K562 (cell line): ENCODE data around the gene G6PD. TPM values are rescaled to one million over a fixed set of nuclear protein-coding genes. Genes with fewer than 3 reads are reported as not detected.

Source experiments
- ATAC-seq: fragments of 200-7000 bp; cut with Tn5 transposase; 3 replicates; pipeline ENCODE4 v1.9.1; 2020; ENCODE audit warnings: moderate library complexity
- BruUV-seq: library from RNA; stranded (reverse); fragments of 400-500 nt; replicated peaks from 2 replicates; lab custom pipeline; 2021; lab: Mats Ljungman, UMichigan
- CTCF ChIA-PET: fragments of 300-600 bp; formaldehyde crosslinking; extraction: SDS; loops from one replicate; lab custom pipeline; 2021; ENCODE audit warnings: low intra/inter-chr PET ratio; lab: Yijun Ruan, JAX
- POLR2A ChIA-PET: fragments of 300-600, 350-650 bp; sonication (Branson Sonifier 250); formaldehyde crosslinking; extraction: SDS; loops from one replicate; lab custom pipeline; 2021; ENCODE audit warnings: antibody characterized with exemption, inconsistent platforms; lab: Yijun Ruan, JAX
- DNase-seq, 4 experiments: peaks; one replicate each; pipeline versions ENCODE4 v3.0.0 to v3.0.0-alpha.2; 2011 to 2018; ENCODE audit warnings: low spot score in 3 of 4, mixed read lengths in 3 of 4; ENCODE audit errors: extremely low read depth in 1 of 4
- FAIRE-seq: peaks from 2 replicates; lab custom pipeline; 2011; peaks lifted over from hg19 to GRCh38; lab: Jason Lieb, UNC
- H2AFZ ChIP-seq: 2 replicates; pipeline ENCODE4 v1.6.0; 2011; ENCODE audit warnings: low read depth, low read length, control low read depth, inconsistent platforms
- H3K27ac ChIP-seq: fragments of 200-600 bp; 3 replicates; pipeline ENCODE4 v1.8.0; 2011; ENCODE audit warnings: low read depth, mild to moderate bottlenecking, control low read depth, inconsistent platforms, low read length, moderate library complexity, mixed read lengths; ENCODE audit errors: extremely low read depth
- H3K27me3 ChIP-seq, 2 experiments: fragments of 300-600 bp in 1 of 2; 2 replicates in 1 of 2; 3 replicates in 1 of 2; pipeline versions ENCODE4 v1.6.0 to v1.8.0; 2011; ENCODE audit warnings: inconsistent platforms in 2 of 2, low read length in 2 of 2, mild to moderate bottlenecking in 1 of 2, mixed read lengths in 1 of 2, moderate library complexity in 1 of 2; ENCODE audit not compliant: control insufficient read depth in 2 of 2, insufficient read depth in 2 of 2
- H3K36me3 ChIP-seq: fragments of 300-600 bp; 3 replicates; pipeline ENCODE4 v1.8.0; 2011; ENCODE audit warnings: mild to moderate bottlenecking, low read length, inconsistent platforms; ENCODE audit not compliant: control insufficient read depth, insufficient read depth
- H3K4me1 ChIP-seq, 2 experiments: fragments of 200-600 bp in 1 of 2; replicated peaks in 1 of 2; 2 replicates in 1 of 2; 3 replicates in 1 of 2; pipeline versions ENCODE4 v1.5.1 to v1.8.0; 2011; ENCODE audit warnings: inconsistent platforms in 2 of 2, low read length in 2 of 2, mild to moderate bottlenecking in 1 of 2, mixed read lengths in 1 of 2, moderate library complexity in 1 of 2; ENCODE audit not compliant: control insufficient read depth in 2 of 2, insufficient read depth in 2 of 2
- H3K4me2 ChIP-seq: 2 replicates; pipeline ENCODE4 v1.6.1; 2011; ENCODE audit warnings: low read length, control low read depth, inconsistent platforms, mixed read lengths; ENCODE audit not compliant: insufficient read depth
- H3K4me3 ChIP-seq: fragments of 200-600 bp; sonication (generic), shearing (Covaris generic); 2 replicates; pipeline ENCODE4 v1.5.1; 2016; ENCODE audit warnings: control low read depth, inconsistent platforms
- H3K79me2 ChIP-seq: fragments of 200-600 bp; 3 replicates; pipeline ENCODE4 v1.8.0; 2011; ENCODE audit warnings: low read length, inconsistent platforms; ENCODE audit not compliant: control insufficient read depth, insufficient read depth
- H3K9ac ChIP-seq, 2 experiments: 2 replicates each; pipeline versions ENCODE4 v1.6.0 to v1.6.1; 2011; ENCODE audit warnings: low read depth in 2 of 2, low read length in 2 of 2, control low read depth in 1 of 2, inconsistent platforms in 1 of 2, mild to moderate bottlenecking in 1 of 2, mixed read lengths in 1 of 2; ENCODE audit not compliant: insufficient read depth in 1 of 2
- H3K9me1 ChIP-seq: one replicate; pipeline ENCODE4 v1.6.0; 2011; ENCODE audit warnings: inconsistent platforms, mild to moderate bottlenecking, low read length, moderate library complexity; ENCODE audit not compliant: control insufficient read depth, insufficient read depth
- H3K9me3 ChIP-seq: replicated peaks from 2 replicates; pipeline ENCODE4 v1.5.1; 2011; ENCODE audit warnings: low read depth, low read length, inconsistent platforms; ENCODE audit not compliant: control insufficient read depth, insufficient read depth
- H4K20me1 ChIP-seq: replicated peaks from 2 replicates; pipeline ENCODE4 v1.6.1; 2011; ENCODE audit warnings: low read length, inconsistent platforms, mixed read lengths; ENCODE audit not compliant: control insufficient read depth, insufficient read depth
- ARNT ChIP-seq, 2 experiments: fragments of 450-650 bp; IDR thresholded peaks; 2 replicates each; pipeline ENCODE4 v1.6.1; 2016; ENCODE audit warnings: mild to moderate bottlenecking in 1 of 2
- BCL6 ChIP-seq: fragments of 250-450 bp; sonication (Bioruptor Pico); IDR thresholded peaks from 2 replicates; pipeline ENCODE4 v1.4.0; 2020
- BDP1 ChIP-seq: IDR thresholded peaks from 3 replicates; pipeline ENCODE4 v1.6.1; 2011; ENCODE audit not compliant: insufficient read length, insufficient read depth
- CAMTA2 ChIP-seq: fragments of 250-450 bp; sonication (Bioruptor Pico); conservative IDR thresholded peaks from 2 replicates; pipeline ENCODE4 v1.5.1; 2022
- HDAC1 ChIP-seq, 2 experiments: fragments of 450-650 bp; IDR thresholded peaks; 2 replicates each; pipeline ENCODE4 v1.6.1; 2016 to 2017; ENCODE audit warnings: inconsistent platforms in 1 of 2, mild to moderate bottlenecking in 1 of 2, moderate library complexity in 1 of 2
- KAT2B ChIP-seq: IDR thresholded peaks from one replicate; pipeline ENCODE4 v1.6.1; 2012; ENCODE audit warnings: low read depth, mild to moderate bottlenecking, control low read depth, inconsistent platforms, low read length, moderate library complexity
- MAZ ChIP-seq, 2 experiments: fragments of 450-650 bp in 1 of 2; sonication (generic) in 1 of 2; formaldehyde crosslinking; IDR thresholded peaks in 1 of 2; conservative IDR thresholded peaks in 1 of 2; 2 replicates each; pipeline versions ENCODE4 v1.4.0 to v1.5.0; 2020; ENCODE audit warnings: mild to moderate bottlenecking in 1 of 2, missing genetic modification reagents in 1 of 2
- NBN ChIP-seq: fragments of 450-650 bp; IDR thresholded peaks from 2 replicates; pipeline ENCODE4 v1.6.1; 2016; ENCODE audit warnings: low read depth, mild to moderate bottlenecking
- NCOA2 ChIP-seq, 2 experiments: fragments of 450-650 bp; IDR thresholded peaks; 2 replicates each; pipeline ENCODE4 v1.6.1; 2018; ENCODE audit warnings: mild to moderate bottlenecking in 2 of 2, moderate library complexity in 1 of 2; ENCODE audit not compliant: partially characterized antibody in 2 of 2
- NR4A1 ChIP-seq, 2 experiments: fragments of 250-450 bp in 1 of 2; fragments of 450-650 bp in 1 of 2; sonication (Bioruptor Pico) in 1 of 2; IDR thresholded peaks; 2 replicates each; pipeline versions ENCODE4 v1.4.0 to v1.6.1; 2016 to 2020; ENCODE audit warnings: mild to moderate bottlenecking in 2 of 2, missing compliant biosample characterization in 1 of 2, missing genetic modification characterization in 1 of 2, moderate library complexity in 1 of 2
- POLR2AphosphoS5 ChIP-seq: IDR thresholded peaks from 2 replicates; pipeline ENCODE4 v1.6.1; 2011; ENCODE audit warnings: mild to moderate bottlenecking, low read depth, low read length, moderate library complexity; ENCODE audit not compliant: control insufficient read depth, insufficient read depth
- PRMT5 ChIP-seq: sonication (generic); formaldehyde crosslinking; IDR thresholded peaks from 2 replicates; pipeline ENCODE4 v1.5.0; 2020; ENCODE audit warnings: missing genetic modification reagents
- SREBF1 ChIP-seq: fragments of 150-350 bp; IDR thresholded peaks from 2 replicates; pipeline ENCODE4 v1.6.1; 2014; ENCODE audit warnings: antibody characterized with exemption, low read depth, low read length, borderline replicate concordance
- ZNF764 ChIP-seq: fragments of 250-450 bp; sonication (Bioruptor Pico); IDR thresholded peaks from 2 replicates; pipeline ENCODE4 v1.4.0; 2020; ENCODE audit warnings: low read depth, mild to moderate bottlenecking, moderate library complexity
- WGBS: fragments of 100-300 bp; shearing (Covaris generic); methylation state at CpG from one replicate; pipeline ENCODE4 v1.1.6; 2016; ENCODE audit warnings: low coverage, mixed read lengths; ENCODE audit not compliant: insufficient coverage; ENCODE audit errors: missing lambda C conversion rate; 5-methylcytosine and 5-hydroxymethylcytosine counted together
- in situ Hi-C: fragments of 300-500 bp; cut with MboI; formaldehyde crosslinking; loops from 4 replicates; pipeline ENCODE4 v1.15.0; 2018; ENCODE audit warnings: inconsistent platforms, mixed read lengths
- intact Hi-C: fragments of 100-400 bp; cut with micrococcal nuclease; formaldehyde crosslinking; loops from 2 replicates; pipeline ENCODE4 v1.14.2; 2022
- polyA plus RNA-seq, 8 experiments: library from polyadenylated mRNA; depleted of rRNA in 4 of 8; stranded (reverse) in 5 of 8; unstranded in 3 of 8; fragments of >200 nt; fragmentation: Nextera tagmentation in 2 of 8; fragmentation: Illumina TruSeq in 1 of 8; extraction: Ambion mirVana in 2 of 8; extraction: Trizol in 1 of 8; gene quantifications; 2 replicates each; pipeline versions ENCODE4 v1.2.1 to v1.2.3, GENCODE V29; 2011 to 2014; ENCODE audit warnings: inconsistent platforms in 1 of 8, missing spikeins in 1 of 8
- total RNA-seq, 7 experiments: library from RNA; depleted of rRNA in 6 of 7; stranded (reverse); fragments of >200 nt in 6 of 7; fragmentation: Illumina TruSeq in 2 of 7; extraction: Trizol in 2 of 7; gene quantifications; 2 replicates each; pipeline versions ENCODE4 v1.2.1 to v1.2.3, GENCODE V29; 2011 to 2021; ENCODE audit warnings: low replicate concordance in 1 of 7
- TF ChIP-seq, protein P1 (sequence below): fragments of 450-650 bp; formaldehyde crosslinking; IDR thresholded peaks from 2 replicates; pipeline ENCODE4 v1.4.0; 2020; ENCODE audit warnings: mild to moderate bottlenecking, moderate library complexity
- TF ChIP-seq, protein P2 (sequence below): fragments of 200-800 bp; sonication (Bioruptor generic); IDR thresholded peaks from 2 replicates; pipeline ENCODE4 v1.6.1; 2017; ENCODE audit warnings: missing genetic modification characterization, missing compliant biosample characterization

The G6PD gene
- total and polyA plus RNA-seq, 9 of the 15 experiments (the other 6 are each of a cell fraction or from before 2014, with no cell fraction given): 2.9 to 222 (median 66.4) TPM

DNA sequence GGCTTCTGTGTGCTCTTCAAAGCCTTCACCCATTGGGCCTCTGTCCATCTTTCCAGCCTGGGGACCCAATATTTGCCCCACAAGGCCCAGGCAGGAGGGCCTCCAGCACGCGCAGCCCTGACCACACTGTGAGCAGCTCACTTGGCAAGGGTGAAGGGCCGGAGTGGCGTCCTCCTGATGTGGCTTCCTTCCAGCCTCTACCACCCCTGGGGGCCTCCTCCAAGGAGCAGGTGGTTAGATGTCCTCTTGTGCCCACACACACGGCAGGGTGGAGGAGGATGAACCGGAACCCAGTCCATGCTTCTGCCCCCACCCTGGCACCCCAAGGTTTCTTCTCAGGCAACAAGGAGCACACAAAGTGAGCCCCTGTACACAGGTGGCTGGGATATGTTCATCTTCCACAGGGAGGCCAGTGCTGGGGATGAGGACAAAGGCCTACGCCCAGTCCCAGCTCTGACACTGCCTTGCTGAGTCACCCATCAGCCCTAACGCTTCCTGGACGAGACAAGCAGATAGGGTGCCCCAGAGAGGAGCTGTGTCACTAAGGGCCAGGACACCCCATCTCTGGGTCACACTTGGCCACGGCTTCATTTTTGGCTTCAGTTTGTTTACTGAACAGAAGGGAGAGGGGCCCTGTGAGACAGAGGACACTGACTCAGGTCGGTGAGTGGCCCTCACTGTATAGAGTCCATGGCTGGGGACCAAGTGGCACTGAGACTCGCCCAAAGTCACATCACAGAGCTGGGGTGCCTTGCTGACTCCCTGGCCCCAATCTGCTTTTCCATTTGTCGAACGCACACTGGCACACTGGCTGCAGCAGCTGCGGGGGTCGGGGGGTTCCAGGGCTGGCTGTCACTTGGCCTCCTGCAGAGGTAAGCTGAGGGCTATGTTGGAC lies 62.1 kb downstream of the G6PD start:
- Histone ChIP-seq H4K20me1 (peaks cover 4% of the 10 kb centered on the region; the same call in 1 of the 2 replicates), H3K9ac (peak overlapping the region; percentile 84 to 97), H3K27me3 (no peaks in the 10 kb centered on the region), H3K4me2 (peak overlapping the region; percentile 91), H3K79me2 (peaks cover 59% of the 10 kb centered on the region), H3K9me3 (no peaks in the 10 kb centered on the region), H2AFZ (no peak overlapping the region), H3K4me1 (peaks cover 48 to 84% of the 10 kb centered on the region in 2 experiments), H3K4me3 (peak overlapping the region; percentile 83), H3K36me3 (peaks cover 50% of the 10 kb centered on the region), H3K27ac (peak overlapping the region; percentile 87), H3K9me1 (no peaks in the 10 kb centered on the region)
- ChIA-PET CTCF (no interaction called here), POLR2A (interaction anchor here (0.6 to 1.6 kb wide), 11 partner anchors 8 to 75 kb away, joined by 3 to 9 read pairs (median 3); partner anchors contain the start of genes DNASE1L1 and PLXNA3)
- in situ Hi-C loops: no loop called here
- intact Hi-C loops: loop anchor here (2.0 to 5.0 kb wide), 3 partner anchors 33 to 87 kb away; partner anchors contain the start of genes FAM3A and RPL10
- DNase-seq: peak; percentile 35 to 92 (median 61)
- BruUV-seq: TSS peak; percentile 84
- peak; percentile 88 for ATAC-seq
- FAIRE-seq: peak; percentile 98
- 3% methylated on average over 13 of the region's 16 CpGs for WGBS
- TF ChIP-seq NR4A1 (CRISPR knock-in tag; IDR thresholded peaks at IDR 0.05): no peak
- TF ChIP-seq NR4A1 (tag; IDR thresholded peaks at IDR 0.05): peak; percentile 50; the same call in 1 of the 2 replicates
- TF ChIP-seq, protein P1, sequence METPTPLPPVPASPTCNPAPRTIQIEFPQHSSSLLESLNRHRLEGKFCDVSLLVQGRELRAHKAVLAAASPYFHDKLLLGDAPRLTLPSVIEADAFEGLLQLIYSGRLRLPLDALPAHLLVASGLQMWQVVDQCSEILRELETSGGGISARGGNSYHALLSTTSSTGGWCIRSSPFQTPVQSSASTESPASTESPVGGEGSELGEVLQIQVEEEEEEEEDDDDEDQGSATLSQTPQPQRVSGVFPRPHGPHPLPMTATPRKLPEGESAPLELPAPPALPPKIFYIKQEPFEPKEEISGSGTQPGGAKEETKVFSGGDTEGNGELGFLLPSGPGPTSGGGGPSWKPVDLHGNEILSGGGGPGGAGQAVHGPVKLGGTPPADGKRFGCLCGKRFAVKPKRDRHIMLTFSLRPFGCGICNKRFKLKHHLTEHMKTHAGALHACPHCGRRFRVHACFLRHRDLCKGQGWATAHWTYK: peak; percentile 29; the same call in 1 of the 2 replicates
- TF ChIP-seq SREBF1: no peak
- no peak for TF ChIP-seq BDP1
- TF ChIP-seq HDAC1 (IDR thresholded peaks at IDR 0.05): peak in 1 of 2 experiments; percentile 59; a peak in 1 of 4 replicates
- TF ChIP-seq BCL6 (CRISPR knock-in tag): no peak
- 0 out of 4 replicates have a peak, but pooled peaks of 1 of the 2 experiments have one; percentile 23 for TF ChIP-seq ARNT (IDR thresholded peaks at IDR 0.05)
- TF ChIP-seq PRMT5: no peak
- no peak; the same call in 1 of the 2 replicates for TF ChIP-seq POLR2AphosphoS5
- TF ChIP-seq KAT2B: no peak
- TF ChIP-seq ZNF764 (CRISPR knock-in tag): no peak
- no peak for TF ChIP-seq NCOA2 (IDR thresholded peaks at IDR 0.05; ENCODE audit: partially characterized antibody in 2 of 2)
- TF ChIP-seq, protein P2, sequence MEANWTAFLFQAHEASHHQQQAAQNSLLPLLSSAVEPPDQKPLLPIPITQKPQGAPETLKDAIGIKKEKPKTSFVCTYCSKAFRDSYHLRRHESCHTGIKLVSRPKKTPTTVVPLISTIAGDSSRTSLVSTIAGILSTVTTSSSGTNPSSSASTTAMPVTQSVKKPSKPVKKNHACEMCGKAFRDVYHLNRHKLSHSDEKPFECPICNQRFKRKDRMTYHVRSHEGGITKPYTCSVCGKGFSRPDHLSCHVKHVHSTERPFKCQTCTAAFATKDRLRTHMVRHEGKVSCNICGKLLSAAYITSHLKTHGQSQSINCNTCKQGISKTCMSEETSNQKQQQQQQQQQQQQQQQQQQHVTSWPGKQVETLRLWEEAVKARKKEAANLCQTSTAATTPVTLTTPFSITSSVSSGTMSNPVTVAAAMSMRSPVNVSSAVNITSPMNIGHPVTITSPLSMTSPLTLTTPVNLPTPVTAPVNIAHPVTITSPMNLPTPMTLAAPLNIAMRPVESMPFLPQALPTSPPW (CRISPR knock-in tag): no peak; the same call in 1 of the 2 replicates
- no peak for TF ChIP-seq NBN
- TF ChIP-seq MAZ (CRISPR knock-in tag; conservative IDR thresholded peaks at IDR 0.05 in 1 of 2, IDR thresholded peaks at IDR 0.05 in 1 of 2): 0 out of 4 replicates have a peak, but pooled peaks have one; percentile 29 to 48
- no peak for TF ChIP-seq CAMTA2
